H1 (cell line): ENCODE results near the gene PCNP.

Source experiments
- CTCF ChIP-seq, 3 experiments: IDR thresholded peaks; 1 replicate in 2 of 3; 2 replicates in 1 of 3; pipeline versions ENCODE4 v1.5.1 to v1.6.1; 2011; ENCODE audit warnings: low read length in 3 of 3, mild to moderate bottlenecking in 3 of 3, inconsistent platforms in 2 of 3, low read depth in 1 of 3, moderate library complexity in 1 of 3; ENCODE audit not compliant: insufficient read depth in 1 of 3; ENCODE audit errors: control extremely low read depth in 1 of 3
- FOSL1 ChIP-seq: IDR thresholded peaks from 2 replicates; pipeline ENCODE4 v1.6.1; 2011; ENCODE audit warnings: mild to moderate bottlenecking, low read depth, low read length, moderate library complexity; ENCODE audit not compliant: insufficient read depth
- KDM1A ChIP-seq: fragments of 200-600, 300-600 bp; sonication (generic); IDR thresholded peaks from 2 replicates; pipeline ENCODE4 v1.7.1; 2016; ENCODE audit warnings: mild to moderate bottlenecking, low read length, borderline replicate concordance
- KDM4A ChIP-seq: IDR thresholded peaks from one replicate; pipeline ENCODE4 v1.7.1; 2012; ENCODE audit warnings: low read depth, mild to moderate bottlenecking, moderate library complexity, low read length, inconsistent platforms; ENCODE audit not compliant: severe bottlenecking
- POLR2A ChIP-seq, 2 experiments: IDR thresholded peaks; 1 replicate in 1 of 2; 2 replicates in 1 of 2; pipeline ENCODE4 v1.6.1; 2011; ENCODE audit warnings: low read depth in 2 of 2, low read length in 2 of 2, mild to moderate bottlenecking in 2 of 2; ENCODE audit errors: control extremely low read depth in 1 of 2
- RAD21 ChIP-seq, 2 experiments: IDR thresholded peaks in 1 of 2; conservative IDR thresholded peaks in 1 of 2; 2 replicates each; pipeline ENCODE4 v1.6.1; 2011; ENCODE audit warnings: low read depth in 2 of 2, low read length in 2 of 2, improper control_type of control experiment in 1 of 2, inconsistent platforms in 1 of 2, mild to moderate bottlenecking in 1 of 2, moderate library complexity in 1 of 2
- SIN3A ChIP-seq, 2 experiments: IDR thresholded peaks in 1 of 2; conservative IDR thresholded peaks in 1 of 2; 2 replicates each; pipeline ENCODE4 v1.6.1; 2011 to 2012; ENCODE audit warnings: low read length in 2 of 2, improper control_type of control experiment in 1 of 2, low read depth in 1 of 2, mild to moderate bottlenecking in 1 of 2
- SP1 ChIP-seq: IDR thresholded peaks from 2 replicates; pipeline ENCODE4 v1.6.1; 2011; ENCODE audit warnings: low read depth, low read length
- ZNF274 ChIP-seq: IDR thresholded peaks from 2 replicates; pipeline ENCODE4 v1.7.0; 2012; ENCODE audit warnings: low read length, borderline replicate concordance; ENCODE audit errors: extremely low read depth

GRCh38 chr3:101544161-101544850, 29.7 kb upstream of the PCNP start:
- TF ChIP-seq CTCF (IDR thresholded peaks at IDR 0.05; ENCODE audit: control extremely low read depth in 1 of 3, insufficient read depth in 1 of 3, low read depth in 1 of 3, low read length in 3 of 3) (peak in 2 of 3 experiments; percentile 11 to 29; a peak in 2 of 4 replicates), RAD21 (IDR thresholded peaks at IDR 0.05 in 1 of 2, conservative IDR thresholded peaks at IDR 0.05 in 1 of 2; ENCODE audit: low read depth in 2 of 2, low read length in 2 of 2) (peak; percentile 46 to 57), POLR2A (IDR thresholded peaks at IDR 0.05; ENCODE audit: control extremely low read depth in 1 of 2, low read depth in 2 of 2, low read length in 2 of 2) (no peak), KDM4A (no peak), KDM1A (no peak), SIN3A (conservative IDR thresholded peaks at IDR 0.05 in 1 of 2, IDR thresholded peaks at IDR 0.05 in 1 of 2; ENCODE audit: low read depth in 1 of 2, low read length in 2 of 2) (no peak), SP1 (no peak), ZNF274 (no peak), FOSL1 (no peak)
